NCI-H1436 treated with DMSO at 0.1 percent for 48 hours (cell line): ENCODE data around the gene ZNF821.
"Not testable (repeated sequence)": the region's sequence is repeated elsewhere in the genome, so short reads cannot be mapped to it uniquely, and the experiment has no call there.

ENCODE experiments used
- DNase-seq: peaks from one replicate; lab custom pipeline; 2025; lab: John Stamatoyannopoulos, UW

The ZNF821 gene

DNA sequence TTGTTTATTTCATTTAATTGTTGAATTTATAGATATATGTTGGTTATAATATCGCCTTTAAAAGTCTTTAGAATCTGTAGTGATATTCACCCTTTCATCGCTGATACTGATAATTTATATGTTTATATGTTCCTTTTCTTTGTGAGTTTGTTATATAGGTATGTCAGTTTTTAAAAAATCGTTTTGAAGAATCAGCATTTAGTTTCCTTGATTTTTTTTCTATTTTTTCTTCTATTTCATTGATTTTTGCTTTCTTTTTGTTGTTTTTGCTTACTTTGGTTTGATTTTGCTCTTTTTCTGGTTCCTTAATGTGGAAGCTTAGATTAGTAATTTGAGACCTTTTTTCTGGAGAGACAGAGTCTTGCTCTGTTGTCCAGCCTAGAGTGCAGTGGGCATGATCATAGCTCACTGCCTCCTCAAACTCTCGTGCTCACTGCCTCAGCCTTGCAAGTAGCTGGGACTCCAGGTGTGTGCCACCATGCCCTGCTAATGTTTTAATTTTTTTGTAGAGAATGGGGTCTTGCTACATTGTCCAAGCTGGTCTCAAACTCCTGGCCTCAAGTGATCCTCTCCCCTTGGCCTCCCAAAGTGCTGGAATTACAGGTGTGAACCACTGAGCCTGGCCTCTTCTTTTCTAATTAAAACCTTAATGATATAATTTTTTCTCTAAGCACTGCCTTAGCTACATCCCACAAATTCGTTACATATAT, 18.8 kb upstream of the ZNF821 start:
- no peak for DNase-seq

- DNase-seq, result no peak
Observed at GRCh38 chr16:71899171-71899570, 15.2 kb upstream of the ZNF821 start.

DNA sequence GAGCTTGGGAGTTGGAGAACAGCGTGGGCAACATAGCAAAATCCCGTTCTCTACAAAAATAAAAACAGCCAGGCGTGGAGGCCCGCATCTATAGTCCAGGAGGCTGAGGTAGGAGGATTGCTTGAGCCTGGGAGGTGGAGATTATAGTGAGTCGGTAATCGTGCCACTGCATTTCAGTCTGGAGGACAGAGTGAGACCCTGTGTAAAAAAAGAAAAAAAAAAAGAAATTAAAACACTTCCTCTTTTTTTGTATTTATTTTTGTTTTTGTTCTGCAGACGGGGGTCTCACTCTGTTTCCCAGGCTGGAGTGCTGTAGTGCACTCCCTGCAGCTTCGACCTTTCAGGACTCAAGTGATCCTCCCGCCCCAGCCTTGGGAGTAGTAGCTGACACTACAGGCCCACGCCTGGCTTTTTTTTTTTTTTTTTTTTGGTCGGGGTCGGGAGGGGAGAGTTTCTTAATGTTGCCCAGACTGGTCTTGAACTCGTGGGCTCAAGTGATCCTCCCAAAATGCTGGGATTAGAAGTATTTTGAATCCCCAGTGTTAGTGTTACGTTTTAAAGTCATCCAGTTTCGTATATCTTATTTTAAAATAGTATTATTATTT, 12.9 kb upstream of the ZNF821 start:
- DNase-seq, result no peak

GRCh38 chr16:71895679-71896365, 11.8 kb upstream of the ZNF821 start:
- no peak for DNase-seq

DNA sequence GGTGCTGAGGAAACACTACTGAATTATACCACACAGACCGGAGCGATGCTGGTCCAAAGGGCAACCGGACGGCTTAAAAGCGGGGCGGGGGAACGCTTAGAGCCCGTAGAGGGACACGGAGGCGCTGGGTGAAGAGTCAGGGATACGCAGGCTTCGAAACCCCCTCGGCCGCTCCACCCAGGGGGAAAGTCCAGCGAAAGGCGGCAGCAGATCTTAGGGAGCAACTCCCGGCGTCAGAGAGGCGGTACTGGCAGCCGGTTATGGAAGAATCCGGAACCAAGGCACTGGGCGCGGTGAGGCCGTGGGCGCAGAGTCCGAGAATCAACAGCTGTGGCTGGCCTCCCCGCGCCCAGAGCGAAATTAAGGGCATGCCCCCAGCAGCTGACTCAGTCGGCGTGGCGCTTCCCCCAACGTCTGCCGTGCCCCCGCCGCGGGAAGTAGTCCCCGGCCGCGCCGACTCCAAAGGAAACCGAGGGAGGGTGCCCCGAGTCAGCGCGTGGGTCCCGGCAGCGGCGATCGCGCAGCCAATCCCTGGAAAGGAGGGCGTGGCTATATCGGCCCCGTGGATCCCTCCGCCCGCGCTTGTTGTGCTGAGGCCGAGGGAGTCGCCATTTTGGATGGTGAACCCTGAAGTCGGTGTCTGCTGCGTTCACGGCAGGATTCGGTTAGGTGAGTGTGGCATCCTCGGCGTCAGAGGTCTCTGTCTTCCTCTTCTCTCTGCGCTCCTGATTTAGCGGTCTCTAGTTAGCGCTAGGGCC, 11.1 kb upstream of the ZNF821 start, which contains the start of gene IST1:
TSS of gene IST1 (plus strand) at position 611 of the 758 bp plus-strand sequence. CDS start 20,110 bp downstream, outside the sequence.
- DNase-seq, result peak; percentile 77

DNA sequence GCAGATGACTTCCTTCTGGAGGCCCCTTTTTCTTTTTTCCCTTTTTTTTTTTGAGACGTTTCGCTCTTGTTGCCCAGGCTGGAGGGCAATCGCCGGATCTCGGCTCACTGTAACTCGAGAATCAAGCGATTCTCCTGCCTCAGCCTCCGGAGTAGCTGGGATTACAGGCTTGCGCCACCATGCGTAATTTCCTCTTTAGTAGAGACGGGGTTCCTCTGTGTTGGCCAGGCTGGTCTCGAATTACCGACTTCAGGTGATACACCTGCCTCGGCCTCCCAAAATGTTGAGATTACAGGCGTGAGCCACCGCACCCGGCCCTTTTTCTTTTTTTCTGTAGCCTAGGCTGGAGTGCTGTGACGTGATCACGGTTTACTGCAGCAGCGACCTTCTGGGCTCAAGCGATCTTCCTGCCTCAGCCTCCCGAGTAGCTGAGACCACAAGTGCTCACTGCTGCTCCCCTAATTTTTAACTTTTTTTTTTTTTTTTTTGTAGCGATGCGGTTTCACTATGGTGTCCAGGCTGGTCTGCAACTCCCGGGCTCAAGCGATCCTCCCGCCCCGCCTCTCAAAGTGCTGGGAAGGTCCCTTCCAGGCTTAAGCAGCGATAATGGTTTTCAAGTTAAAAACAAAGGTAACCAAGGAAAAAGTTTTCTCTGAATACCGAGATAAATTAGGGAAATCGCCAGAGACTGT, 10.4 kb upstream of the ZNF821 start:
- DNase-seq, result no peak

GRCh38 chr16:71893888-71894228, 9.9 kb upstream of the ZNF821 start:
- no peak for DNase-seq

DNA sequence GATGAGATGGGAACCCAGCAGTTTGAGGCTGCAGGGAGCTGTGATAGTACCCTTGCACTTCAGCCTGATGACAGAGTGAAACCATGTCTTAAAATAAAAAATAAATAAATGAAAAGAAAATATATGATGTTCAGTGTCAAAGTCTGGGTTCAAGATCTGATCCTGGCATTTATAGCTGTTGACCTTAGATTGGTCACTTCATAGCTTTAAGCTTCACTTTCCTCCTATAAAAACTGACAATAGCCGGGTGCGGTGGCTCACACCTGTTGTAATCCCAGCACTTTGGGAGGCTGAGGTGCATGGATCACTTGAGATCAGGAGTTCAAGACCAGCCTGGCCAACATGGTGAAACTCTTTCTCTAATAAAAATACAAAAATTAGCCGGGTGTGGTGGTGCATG, 5.2 kb upstream of the ZNF821 start:
- no peak for DNase-seq

DNA sequence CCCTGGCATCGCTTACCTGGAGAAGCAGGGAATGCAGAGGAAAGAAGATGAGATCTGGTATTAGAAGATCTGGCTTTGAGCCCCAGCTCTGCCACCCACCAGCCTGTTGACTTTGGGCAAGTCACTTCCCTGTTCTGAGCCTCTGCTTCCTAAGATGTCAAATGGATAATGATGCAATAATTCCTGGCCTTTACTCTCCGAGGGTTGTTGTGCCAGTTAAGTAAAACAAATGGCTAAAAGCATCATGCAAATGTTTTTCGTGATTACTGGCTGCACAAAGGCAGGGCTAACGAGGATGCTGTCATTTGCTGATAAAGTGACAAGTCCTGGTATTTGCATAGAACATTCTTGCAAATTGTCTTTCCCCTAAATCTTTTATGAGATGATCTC, 1.3 kb upstream of the ZNF821 start:
- DNase-seq, result no peak

DNA sequence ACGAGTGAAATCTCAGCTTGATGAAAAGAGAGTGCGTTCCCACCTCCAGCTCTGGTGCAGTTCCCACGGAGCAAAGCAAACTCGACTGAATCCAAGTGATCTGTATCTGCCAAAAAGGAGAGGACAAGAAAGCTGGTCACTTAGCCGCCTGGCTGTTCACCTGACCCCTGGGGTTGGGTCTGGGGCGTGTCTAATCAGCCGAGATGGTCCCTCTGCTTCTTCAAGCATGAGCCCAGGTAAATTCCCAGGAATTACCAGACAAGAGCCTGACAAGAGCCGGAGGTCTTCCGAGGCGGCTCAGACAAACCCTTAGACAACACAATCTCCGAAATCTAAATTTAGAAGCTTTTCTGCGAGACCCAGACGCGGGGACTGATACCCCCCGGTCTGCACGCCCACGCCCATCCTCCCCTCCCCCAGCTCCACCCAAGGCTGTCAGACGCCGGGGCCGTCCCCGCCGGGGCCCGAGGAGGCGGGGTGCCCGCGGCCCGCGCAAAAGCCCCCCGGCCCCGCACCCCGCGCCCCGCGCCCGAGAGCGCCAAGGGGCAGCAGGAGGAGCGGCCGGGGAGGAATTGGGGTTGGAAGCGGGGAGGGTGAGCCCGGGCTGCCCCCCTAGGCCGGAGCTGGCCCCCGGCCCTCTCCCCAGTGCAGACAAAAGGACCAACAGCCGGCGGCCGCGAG, 674 bp downstream of the ZNF821 start:
- DNase-seq, result no peak

DNA sequence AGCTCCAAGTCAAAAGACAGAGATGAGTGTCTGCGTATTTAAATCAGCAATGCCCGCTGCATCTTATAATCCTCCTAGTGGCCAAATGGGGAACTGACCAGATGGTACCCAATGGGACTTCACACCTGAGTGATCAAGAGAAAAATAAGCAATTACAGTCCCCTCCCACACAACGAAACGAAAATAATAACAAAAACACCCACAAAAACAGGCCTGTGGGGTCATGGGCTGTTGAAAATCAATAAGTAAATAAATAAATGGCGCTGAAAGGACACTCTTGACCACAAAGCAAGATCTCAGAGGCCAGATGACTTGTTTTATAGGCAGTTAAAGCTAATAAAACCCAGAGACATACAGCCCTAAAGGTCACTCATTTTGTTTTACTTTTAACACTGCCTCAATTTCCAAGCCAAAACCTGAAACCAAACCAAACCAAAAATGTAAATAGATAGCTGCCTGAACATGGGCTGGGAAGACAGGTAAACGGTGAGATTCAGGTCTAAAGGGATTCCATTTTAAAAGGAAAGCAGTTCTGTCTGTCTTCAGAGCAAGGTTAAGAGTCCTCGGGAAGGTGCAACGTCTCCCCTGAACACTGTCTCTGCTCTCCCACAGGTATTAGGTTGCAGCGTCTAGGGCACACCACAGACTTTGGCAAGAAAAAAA, 1.3 kb downstream of the ZNF821 start:
- no peak for DNase-seq

- DNase-seq, result no peak
Observed at GRCh38 chr16:71880176-71880575, 3.8 kb downstream of the ZNF821 start.

DNA sequence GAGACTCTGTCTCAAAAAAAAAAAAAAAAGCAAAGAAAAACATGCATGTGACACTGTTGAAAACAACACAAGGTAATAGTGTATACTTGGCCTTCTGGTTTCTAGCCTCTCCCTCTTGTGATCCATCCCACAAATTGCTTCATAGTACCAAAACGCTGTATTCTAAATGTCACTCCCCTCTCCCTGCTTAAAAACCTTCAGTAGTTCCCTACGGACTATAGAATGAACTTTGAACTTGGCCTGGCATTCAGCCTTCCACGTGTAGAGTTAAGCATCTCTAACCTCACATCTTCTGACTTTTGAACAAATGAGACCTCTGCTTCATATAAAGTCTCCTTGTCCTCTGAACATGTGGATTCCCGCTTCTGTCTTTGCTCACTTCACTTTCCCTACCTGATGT, 5.1 kb downstream of the ZNF821 start:
- no peak for DNase-seq

GRCh38 chr16:71873199-71873598, 10.8 kb downstream of the ZNF821 start:
- no peak for DNase-seq

DNA sequence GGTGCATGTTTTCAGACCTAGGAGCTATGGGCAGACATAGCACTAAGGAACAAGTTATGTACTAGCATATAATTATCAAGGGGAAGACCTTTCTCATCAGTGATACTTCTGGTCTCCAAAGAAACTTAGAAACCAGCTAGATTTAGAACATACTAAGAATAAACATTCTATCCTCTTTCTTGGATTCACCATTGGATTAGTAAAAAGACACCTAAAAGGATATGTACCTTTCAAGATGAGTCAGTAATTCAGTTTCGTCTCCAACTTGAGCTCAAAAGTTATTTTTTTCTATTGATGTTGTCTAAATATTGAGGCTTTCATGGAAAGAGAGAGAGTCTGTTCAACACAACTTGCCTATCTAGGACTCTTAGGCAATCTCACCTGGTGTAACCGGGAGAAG, 13.2 kb downstream of the ZNF821 start:
- no peak for DNase-seq

DNA sequence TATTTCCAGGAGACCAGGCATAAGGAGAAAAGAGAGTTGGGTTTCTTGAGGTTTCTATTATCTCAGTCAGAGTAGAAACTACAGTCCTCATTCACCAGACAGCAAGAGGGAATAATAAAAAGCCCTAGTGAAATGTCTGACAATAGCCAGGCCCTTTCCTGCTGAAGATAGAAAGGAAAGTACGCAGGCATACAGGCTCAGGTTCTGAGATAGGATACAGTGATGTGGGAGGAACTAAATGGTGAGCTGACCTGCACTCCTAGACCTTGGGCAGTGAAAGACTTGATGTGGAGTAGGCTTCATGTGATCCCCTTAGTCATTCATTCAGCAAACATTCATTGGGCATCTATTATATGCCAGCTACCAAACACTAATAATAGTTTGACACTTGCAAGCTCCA, 14.9 kb downstream of the ZNF821 start:
- DNase-seq, result no peak

- no peak for DNase-seq
Observed at GRCh38 chr16:71867939-71868338, 16.0 kb downstream of the ZNF821 start.

DNA sequence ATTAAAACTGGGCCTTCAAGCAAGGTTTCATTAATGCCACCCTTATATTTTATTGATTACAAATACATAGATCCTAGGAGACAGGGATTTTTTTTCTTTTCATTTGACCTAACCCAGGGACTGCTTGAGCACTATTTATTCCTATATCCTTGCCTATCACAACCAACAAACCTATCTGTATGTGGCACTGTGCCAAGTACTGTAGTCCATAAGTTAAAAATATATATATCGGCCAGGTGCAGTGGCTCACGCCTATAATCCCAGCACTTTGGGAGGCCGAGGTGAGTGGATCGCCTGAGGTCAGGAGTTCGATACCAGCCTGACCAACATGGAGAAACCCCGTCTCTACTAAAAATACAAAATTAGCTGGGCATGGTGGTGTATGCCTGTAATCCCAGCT, 16.8 kb downstream of the ZNF821 start:
- not testable (repeated sequence) for DNase-seq

DNA sequence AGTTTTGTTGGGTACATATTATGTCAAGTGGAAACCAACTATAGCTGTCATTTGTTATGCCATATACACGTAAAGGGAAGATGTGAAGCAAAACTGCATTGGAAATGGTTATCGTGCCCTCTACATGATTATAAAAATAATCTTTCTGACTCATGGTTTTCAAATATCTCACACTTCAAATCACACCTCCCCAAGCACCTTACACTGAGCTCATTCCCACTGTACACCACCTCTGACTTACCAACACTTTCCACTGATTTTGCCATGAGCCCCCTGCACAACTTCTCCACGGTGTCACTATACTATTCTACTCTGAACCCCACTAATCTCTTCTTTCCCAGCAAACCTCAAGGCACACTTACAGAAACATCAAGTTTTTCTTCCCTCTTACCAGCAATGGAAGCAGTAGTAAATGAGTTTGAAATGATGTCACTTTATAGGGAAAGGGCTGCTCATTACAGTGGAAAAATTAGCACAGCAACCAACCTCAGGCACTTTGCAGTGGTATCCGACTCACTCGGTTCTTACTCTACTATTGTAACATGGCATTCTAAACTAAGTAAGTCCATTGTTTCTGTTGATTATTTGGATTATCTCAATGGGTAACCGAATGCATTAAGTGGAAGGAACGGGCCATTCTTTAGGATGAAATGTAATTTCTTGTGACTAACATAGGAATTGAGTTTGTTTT, 18.7 kb downstream of the ZNF821 start:
- DNase-seq, result no peak

- DNase-seq, result no peak
Observed at GRCh38 chr16:71863995-71864394, 20.0 kb downstream of the ZNF821 start.
